SU-DHL-6 (cell line): ENCODE results near the gene GSK3B.

Experiments
- H2AFZ ChIP-seq: fragments of 200-600 bp; sonication (generic); 2 replicates; pipeline ENCODE4 v1.6.1; 2014; ENCODE audit warnings: low read depth, mild to moderate bottlenecking, moderate library complexity, mixed read lengths, antibody characterized with exemption, low read length; ENCODE audit not compliant: severe bottlenecking
- H3F3A ChIP-seq: fragments of 200-600 bp; shearing (Covaris generic); 2 replicates; pipeline ENCODE4 v1.6.0; 2016; ENCODE audit warnings: antibody characterized with exemption, mild to moderate bottlenecking; ENCODE audit not compliant: insufficient read depth
- H3K27ac ChIP-seq: fragments of 200-600 bp; sonication (generic); 2 replicates; pipeline ENCODE4 v1.5.1; 2016; ENCODE audit warnings: low read depth, mild to moderate bottlenecking, low read length, moderate library complexity, mixed read lengths
- H3K27me3 ChIP-seq: fragments of 200-600 bp; sonication (generic), shearing (Covaris generic); 2 replicates; pipeline ENCODE4 v1.6.0; 2014; ENCODE audit warnings: mild to moderate bottlenecking, low read length
- H3K36me3 ChIP-seq: fragments of 200-600 bp; sonication (generic); 2 replicates; pipeline ENCODE4 v1.6.1; 2014; ENCODE audit warnings: mild to moderate bottlenecking, low read length, mixed read lengths
- H3K4me2 ChIP-seq: fragments of 300-600, 200-600 bp; shearing (Covaris generic), sonication (generic); 2 replicates; pipeline ENCODE4 v1.6.0; 2014; ENCODE audit warnings: low read length, low read depth, mild to moderate bottlenecking; ENCODE audit not compliant: poor library complexity, severe bottlenecking
- H3K4me3 ChIP-seq: fragments of 200-600 bp; sonication (generic); 2 replicates; pipeline ENCODE4 v1.5.1; 2014; ENCODE audit warnings: antibody characterized with exemption, low read length, mild to moderate bottlenecking, mixed read lengths; ENCODE audit not compliant: insufficient read depth, poor library complexity, severe bottlenecking
- H3K79me2 ChIP-seq: fragments of 200-600 bp; sonication (generic); 2 replicates; pipeline ENCODE4 v1.6.1; 2014; ENCODE audit warnings: mild to moderate bottlenecking, low read length, moderate library complexity; ENCODE audit not compliant: insufficient read depth
- H3K9ac ChIP-seq: fragments of 200-600 bp; sonication (generic); 2 replicates; pipeline ENCODE4 v1.7.0; 2014; ENCODE audit warnings: mild to moderate bottlenecking, low read length
- H3K9me2 ChIP-seq: fragments of 200-600 bp; sonication (generic); replicated peaks from 2 replicates; pipeline ENCODE4 v1.6.1; 2014; ENCODE audit warnings: low read length; ENCODE audit not compliant: insufficient read depth
- H3K9me3 ChIP-seq: fragments of 200-600 bp; sonication (generic); 2 replicates; pipeline ENCODE4 v1.6.1; 2014; ENCODE audit warnings: low read length, mixed read lengths; ENCODE audit not compliant: insufficient read depth
- H4K20me1 ChIP-seq: fragments of 200-600 bp; sonication (generic); 2 replicates; pipeline ENCODE4 v1.6.1; 2014; ENCODE audit warnings: low read depth, mild to moderate bottlenecking, antibody characterized with exemption, low read length, moderate library complexity, mixed read lengths
- CTCF ChIP-seq: fragments of 200-600 bp; sonication (generic); IDR thresholded peaks from one replicate; pipeline ENCODE4 v1.5.1; 2017; ENCODE audit warnings: antibody characterized with exemption, mild to moderate bottlenecking, low read length, moderate library complexity; ENCODE audit not compliant: insufficient read depth, poor library complexity, severe bottlenecking
- EZH2phosphoT487 ChIP-seq: fragments of 200-600 bp; sonication (generic), shearing (Covaris generic); conservative IDR thresholded peaks from 2 replicates; pipeline ENCODE4 v1.6.1; 2018; ENCODE audit warnings: mild to moderate bottlenecking, antibody characterized with exemption, low read length, moderate library complexity, mixed read lengths

The GSK3B gene

GRCh38 chr3:120093911-120094775 is at the start of gene GSK3B:
GSK3B (minus strand) TSS chr3:120094447; CDS start chr3:120093434, 1,013 bp downstream.
- Histone ChIP-seq H3K4me2 (peak within 1 kb of the TSS; percentile 98), H3K27ac (peak within 1 kb of the TSS; percentile 95), H3K36me3 (peaks cover 6% of the 10 kb centered on the region; the same call in 1 of the 2 replicates), H3K9ac (peak within 1 kb of the TSS; percentile 74), H3K9me2 (no peaks in the 10 kb centered on the region), H3K9me3 (no peaks in the 10 kb centered on the region), H4K20me1 (peaks cover 33% of the 10 kb centered on the region), H2AFZ (peak within 1 kb of the TSS; percentile 67), H3K27me3 (no peaks in the 10 kb centered on the region), H3K4me3 (peak within 1 kb of the TSS; percentile 98), H3F3A (peaks cover 18% of the 10 kb centered on the region), H3K79me2 (peaks cover 64% of the 10 kb centered on the region)
- no peak for TF ChIP-seq EZH2phosphoT487
- no peak for TF ChIP-seq CTCF

GRCh38 chr3:120143676-120144075 is 49.4 kb upstream of the GSK3B start:
- H3K27me3 ChIP-seq, result no peaks in the 10 kb centered on the region
- no peak overlapping the region for H3K9ac ChIP-seq
- no peak overlapping the region for H3K27ac ChIP-seq
- H3K79me2 ChIP-seq, result no peaks in the 10 kb centered on the region
- H3F3A ChIP-seq, result no peaks in the 10 kb centered on the region
- H3K9me3 ChIP-seq, result no peaks in the 10 kb centered on the region
- no peak overlapping the region for H3K4me3 ChIP-seq
- H4K20me1 ChIP-seq, result no peaks in the 10 kb centered on the region
- H3K36me3 ChIP-seq, result no peaks in the 10 kb centered on the region
- H3K4me2 ChIP-seq, result no peak overlapping the region
- no peaks in the 10 kb centered on the region for H3K9me2 ChIP-seq
- no peak overlapping the region for H2AFZ ChIP-seq
- TF ChIP-seq EZH2phosphoT487 (no peak), CTCF (no peak)

GRCh38 chr3:120142236-120142635 is 48.0 kb upstream of the GSK3B start:
- Histone ChIP-seq H3K4me3 (no peak overlapping the region), H2AFZ (no peak overlapping the region), H3K9me2 (no peaks in the 10 kb centered on the region), H3K79me2 (no peaks in the 10 kb centered on the region), H3K36me3 (no peaks in the 10 kb centered on the region), H3K9me3 (no peaks in the 10 kb centered on the region), H3F3A (no peaks in the 10 kb centered on the region), H3K9ac (no peak overlapping the region), H3K27me3 (no peaks in the 10 kb centered on the region), H3K4me2 (no peak overlapping the region), H4K20me1 (no peaks in the 10 kb centered on the region), H3K27ac (no peak overlapping the region)
- TF ChIP-seq CTCF (no peak), EZH2phosphoT487 (no peak)
